ENCODE data around the gene PSMD11.

PSMD11 gene

GRCh38 chr17:32491371-32492263, 47.3 kb downstream of the PSMD11 start:
- DNase-seq = no peak

- DNase-seq = no peak
Observed at GRCh38 chr17:32492264-32492589, 47.9 kb downstream of the PSMD11 start.

GRCh38 chr17:32492648-32493289, 48.5 kb downstream of the PSMD11 start:
- DNase-seq = no peak

- no peak for DNase-seq
Observed at GRCh38 chr17:32493571-32493970, 49.3 kb downstream of the PSMD11 start.

- no peak for DNase-seq
Observed at GRCh38 chr17:32493976-32494513, 49.7 kb downstream of the PSMD11 start.

GRCh38 chr17:32494621-32495358, 50.5 kb downstream of the PSMD11 start:
- DNase-seq = no peak

- no peak for DNase-seq
Observed at GRCh38 chr17:32495359-32496231, 51.3 kb downstream of the PSMD11 start.

GRCh38 chr17:32496395-32497073, 52.2 kb downstream of the PSMD11 start:
- no peak for DNase-seq

GRCh38 chr17:32497431-32498205, 53.3 kb downstream of the PSMD11 start:
- DNase-seq = no peak

- no peak for DNase-seq
Observed at GRCh38 chr17:32498391-32498790, 54.1 kb downstream of the PSMD11 start.

GRCh38 chr17:32502013-32502412, 57.7 kb downstream of the PSMD11 start:
- DNase-seq = no peak

- DNase-seq = no peak
Observed at GRCh38 chr17:32502710-32503109, 58.4 kb downstream of the PSMD11 start.

- DNase-seq = no peak
Observed at GRCh38 chr17:32503251-32504165, 59.2 kb downstream of the PSMD11 start.

GRCh38 chr17:32504166-32504990, 60.1 kb downstream of the PSMD11 start:
- no peak for DNase-seq

- DNase-seq = no peak
Observed at GRCh38 chr17:32508926-32509325, 64.6 kb downstream of the PSMD11 start.

GRCh38 chr17:32510466-32510865, 66.2 kb downstream of the PSMD11 start:
- DNase-seq = no peak

- DNase-seq = no peak
Observed at GRCh38 chr17:32512328-32512727, 68.0 kb downstream of the PSMD11 start.

- DNase-seq = no peak
Observed at GRCh38 chr17:32513579-32513978, 69.3 kb downstream of the PSMD11 start.

- no peak for DNase-seq
Observed at GRCh38 chr17:32514606-32515005, 70.3 kb downstream of the PSMD11 start.
